ENCODE measurements around the gene MSH5.
A peak's percentile ranks its signal among the peaks of the same experiment; 100 is the strongest.

Gene MSH5

DNA sequence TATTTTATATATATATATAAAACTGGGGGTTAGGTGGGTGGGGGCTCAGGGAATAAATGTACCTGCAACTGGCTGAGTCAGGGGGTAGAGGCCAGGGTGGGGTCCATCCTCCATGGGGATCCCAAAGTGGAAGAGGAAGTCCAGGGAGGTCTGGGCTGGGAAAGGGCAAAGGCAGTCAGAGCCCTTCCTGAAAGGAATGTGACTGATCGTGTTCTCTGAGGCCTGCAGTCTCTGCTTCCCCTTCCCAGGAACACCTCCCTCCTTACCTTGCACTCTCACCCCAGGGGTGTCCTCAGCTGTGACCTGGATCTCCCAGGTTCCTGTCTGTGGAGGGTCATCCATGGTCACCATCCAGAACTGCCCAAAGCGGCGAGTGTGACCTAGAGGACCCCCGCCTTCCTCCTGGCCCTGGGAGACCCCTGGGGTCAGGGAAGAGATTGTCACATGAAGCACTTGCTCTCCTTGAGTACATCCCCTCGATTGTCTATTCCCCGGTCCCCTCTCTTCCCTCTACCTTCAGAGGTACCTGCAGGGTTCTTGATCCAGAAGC is 27.4 kb downstream of the MSH5 start:
- Histone ChIP-seq H3K4me3 (ENCODE audit: insufficient read depth, low read depth, low read length, poor library complexity, severe bottlenecking) (no peak overlapping the region), H3K4me1 (ENCODE audit: control insufficient read depth, insufficient read depth, low read length, poor library complexity, severe bottlenecking) (peaks cover 5% of the 10 kb centered on the region), H3K36me3 (ENCODE audit: control insufficient read depth, insufficient read depth, low read length) (no peaks in the 10 kb centered on the region), H3K27ac (ENCODE audit: insufficient read depth, low read length, poor library complexity, severe bottlenecking) (no peak overlapping the region), H3K27me3 (replicated peaks; ENCODE audit: control insufficient read depth, insufficient read depth, low read length, poor library complexity, severe bottlenecking) (no peaks in the 10 kb centered on the region), H3K9me3 (ENCODE audit: control insufficient read depth, low read length) (no peaks in the 10 kb centered on the region)
- no peak for DNase-seq

DNA sequence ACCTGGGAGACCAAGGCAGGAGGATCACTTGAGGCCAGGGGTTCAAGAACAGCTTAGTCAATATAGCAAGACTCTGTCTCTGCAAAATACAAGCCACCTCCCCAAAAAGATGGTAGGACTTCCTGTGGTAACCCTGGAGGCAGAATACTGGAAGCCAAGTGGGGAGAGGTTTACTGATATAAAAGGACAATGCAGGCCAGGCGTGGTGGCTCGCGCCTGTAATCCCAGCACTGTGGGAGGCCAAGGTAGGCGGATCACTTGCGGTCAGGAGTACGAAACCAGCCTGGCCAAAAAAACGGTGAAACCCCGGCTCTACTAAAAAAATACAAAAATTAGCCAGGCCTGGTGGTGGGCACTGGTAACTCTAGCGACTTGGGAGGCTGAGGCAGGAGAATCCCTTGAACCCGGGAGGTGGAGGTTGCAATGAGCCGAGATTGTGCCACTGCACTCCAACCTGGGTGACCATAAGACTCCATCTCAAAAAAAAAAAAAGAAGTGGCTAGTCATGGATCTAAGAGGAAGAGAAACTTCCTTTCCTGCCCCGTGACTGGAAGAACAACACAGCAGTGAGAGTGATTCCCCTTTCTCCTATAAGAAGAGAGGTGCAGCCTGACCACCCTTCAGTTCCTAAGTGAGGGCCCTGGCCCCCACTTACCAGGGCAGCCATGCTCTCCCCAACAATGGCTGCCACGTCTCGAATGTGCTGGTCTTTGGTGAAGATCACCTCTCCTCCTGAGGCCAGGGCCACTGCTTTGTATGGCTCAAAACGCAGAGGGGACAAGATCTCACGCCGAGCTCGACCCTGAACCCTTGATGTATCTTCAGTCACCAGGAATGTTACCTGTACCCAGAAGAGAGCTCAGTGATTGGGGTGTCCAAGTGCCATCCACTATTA is 28.8 kb downstream of the MSH5 start:
- no peaks in the 10 kb centered on the region for H3K36me3 ChIP-seq (ENCODE audit: control insufficient read depth, insufficient read depth, low read length)
- no peak for DNase-seq
- H3K4me1 ChIP-seq (ENCODE audit: control insufficient read depth, insufficient read depth, low read length, poor library complexity, severe bottlenecking): peaks cover 16% of the 10 kb centered on the region
- no peaks in the 10 kb centered on the region for H3K9me3 ChIP-seq (ENCODE audit: control insufficient read depth, low read length)
- H3K27ac ChIP-seq (ENCODE audit: insufficient read depth, low read length, poor library complexity, severe bottlenecking): no peak overlapping the region
- no peaks in the 10 kb centered on the region for H3K27me3 ChIP-seq (replicated peaks; ENCODE audit: control insufficient read depth, insufficient read depth, low read length, poor library complexity, severe bottlenecking)
- H3K4me3 ChIP-seq (ENCODE audit: insufficient read depth, low read depth, low read length, poor library complexity, severe bottlenecking): no peak overlapping the region

- DNase-seq: peak; percentile 62 to 74 (median 69)
- peaks cover 16% of the 10 kb centered on the region for H3K4me1 ChIP-seq (ENCODE audit: control insufficient read depth, insufficient read depth, low read length, poor library complexity, severe bottlenecking)
- H3K4me3 ChIP-seq (ENCODE audit: insufficient read depth, low read depth, low read length, poor library complexity, severe bottlenecking): no peak overlapping the region
- H3K27me3 ChIP-seq (replicated peaks; ENCODE audit: control insufficient read depth, insufficient read depth, low read length, poor library complexity, severe bottlenecking): no peaks in the 10 kb centered on the region
- no peaks in the 10 kb centered on the region for H3K36me3 ChIP-seq (ENCODE audit: control insufficient read depth, insufficient read depth, low read length)
- H3K27ac ChIP-seq (ENCODE audit: insufficient read depth, low read length, poor library complexity, severe bottlenecking): no peak overlapping the region
- no peaks in the 10 kb centered on the region for H3K9me3 ChIP-seq (ENCODE audit: control insufficient read depth, low read length)
Observed at GRCh38 chr6:31769684-31770371, 30.0 kb downstream of the MSH5 start.

- Histone ChIP-seq H3K4me1 (ENCODE audit: control insufficient read depth, insufficient read depth, low read length, poor library complexity, severe bottlenecking) (peaks cover 16% of the 10 kb centered on the region), H3K27ac (ENCODE audit: insufficient read depth, low read length, poor library complexity, severe bottlenecking) (no peak overlapping the region), H3K36me3 (ENCODE audit: control insufficient read depth, insufficient read depth, low read length) (no peaks in the 10 kb centered on the region), H3K9me3 (ENCODE audit: control insufficient read depth, low read length) (no peaks in the 10 kb centered on the region), H3K4me3 (ENCODE audit: insufficient read depth, low read depth, low read length, poor library complexity, severe bottlenecking) (no peak overlapping the region), H3K27me3 (replicated peaks; ENCODE audit: control insufficient read depth, insufficient read depth, low read length, poor library complexity, severe bottlenecking) (no peaks in the 10 kb centered on the region)
- DNase-seq: no peak
Observed at GRCh38 chr6:31770860-31771259, 31.1 kb downstream of the MSH5 start.

GRCh38 chr6:31771992-31772358 is 32.2 kb downstream of the MSH5 start:
- DNase-seq: no peak
- Histone ChIP-seq H3K9me3 (ENCODE audit: control insufficient read depth, low read length) (no peaks in the 10 kb centered on the region), H3K27me3 (replicated peaks; ENCODE audit: control insufficient read depth, insufficient read depth, low read length, poor library complexity, severe bottlenecking) (no peaks in the 10 kb centered on the region), H3K4me1 (ENCODE audit: control insufficient read depth, insufficient read depth, low read length, poor library complexity, severe bottlenecking) (peaks cover 28% of the 10 kb centered on the region), H3K36me3 (ENCODE audit: control insufficient read depth, insufficient read depth, low read length) (no peaks in the 10 kb centered on the region), H3K4me3 (ENCODE audit: insufficient read depth, low read depth, low read length, poor library complexity, severe bottlenecking) (no peak overlapping the region), H3K27ac (ENCODE audit: insufficient read depth, low read length, poor library complexity, severe bottlenecking) (no peak overlapping the region)

DNA sequence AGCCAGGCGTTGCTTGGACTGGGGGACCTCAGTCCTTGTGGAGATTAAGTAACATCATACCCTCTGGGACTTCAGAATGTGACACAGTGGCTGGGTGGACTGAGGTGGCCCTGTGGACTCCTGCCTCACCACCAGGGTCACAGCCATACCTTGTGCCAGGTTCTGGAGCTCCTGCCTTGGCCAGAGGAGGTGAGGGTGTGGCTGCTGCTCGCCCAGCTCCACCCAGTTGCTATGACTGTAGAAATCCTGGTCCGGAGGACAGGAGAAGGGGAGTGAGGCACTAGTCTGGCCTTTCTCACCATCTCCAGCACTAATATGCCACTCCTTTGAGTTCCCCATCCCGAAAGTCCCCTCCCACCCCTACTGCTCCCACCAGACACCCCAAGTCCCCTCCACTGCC is 35.4 kb downstream of the MSH5 start:
- Histone ChIP-seq H3K27ac (ENCODE audit: insufficient read depth, low read length, poor library complexity, severe bottlenecking) (no peak overlapping the region), H3K4me1 (ENCODE audit: control insufficient read depth, insufficient read depth, low read length, poor library complexity, severe bottlenecking) (peaks cover 37% of the 10 kb centered on the region), H3K4me3 (ENCODE audit: insufficient read depth, low read depth, low read length, poor library complexity, severe bottlenecking) (no peak overlapping the region), H3K36me3 (ENCODE audit: control insufficient read depth, insufficient read depth, low read length) (peaks cover 16% of the 10 kb centered on the region), H3K27me3 (replicated peaks; ENCODE audit: control insufficient read depth, insufficient read depth, low read length, poor library complexity, severe bottlenecking) (no peaks in the 10 kb centered on the region), H3K9me3 (ENCODE audit: control insufficient read depth, low read length) (no peaks in the 10 kb centered on the region)
- DNase-seq: no peak

GRCh38 chr6:31775633-31776484 is 36.1 kb downstream of the MSH5 start:
- H3K27ac ChIP-seq (ENCODE audit: insufficient read depth, low read length, poor library complexity, severe bottlenecking): peak overlapping the region; percentile 7

GRCh38 chr6:31776485-31776988 is 36.7 kb downstream of the MSH5 start:
- Histone ChIP-seq H3K4me3 (ENCODE audit: insufficient read depth, low read depth, low read length, poor library complexity, severe bottlenecking) (peak overlapping the region; percentile 24), H3K9me3 (ENCODE audit: control insufficient read depth, low read length) (no peaks in the 10 kb centered on the region), H3K27me3 (replicated peaks; ENCODE audit: control insufficient read depth, insufficient read depth, low read length, poor library complexity, severe bottlenecking) (no peaks in the 10 kb centered on the region), H3K36me3 (ENCODE audit: control insufficient read depth, insufficient read depth, low read length) (peaks cover 29% of the 10 kb centered on the region), H3K4me1 (ENCODE audit: control insufficient read depth, insufficient read depth, low read length, poor library complexity, severe bottlenecking) (peaks cover 37% of the 10 kb centered on the region), H3K27ac (ENCODE audit: insufficient read depth, low read length, poor library complexity, severe bottlenecking) (peak overlapping the region; percentile 7)
- no peak for DNase-seq

More at GRCh38 chr6:31775633-31776484, 36.1 kb downstream of the MSH5 start:
- H3K27me3 ChIP-seq (replicated peaks; ENCODE audit: control insufficient read depth, insufficient read depth, low read length, poor library complexity, severe bottlenecking): no peaks in the 10 kb centered on the region
- peaks cover 37% of the 10 kb centered on the region for H3K4me1 ChIP-seq (ENCODE audit: control insufficient read depth, insufficient read depth, low read length, poor library complexity, severe bottlenecking)
- H3K9me3 ChIP-seq (ENCODE audit: control insufficient read depth, low read length): no peaks in the 10 kb centered on the region
- H3K4me3 ChIP-seq (ENCODE audit: insufficient read depth, low read depth, low read length, poor library complexity, severe bottlenecking): no peak overlapping the region
- DNase-seq: no peak
- peaks cover 22% of the 10 kb centered on the region for H3K36me3 ChIP-seq (ENCODE audit: control insufficient read depth, insufficient read depth, low read length)

DNA sequence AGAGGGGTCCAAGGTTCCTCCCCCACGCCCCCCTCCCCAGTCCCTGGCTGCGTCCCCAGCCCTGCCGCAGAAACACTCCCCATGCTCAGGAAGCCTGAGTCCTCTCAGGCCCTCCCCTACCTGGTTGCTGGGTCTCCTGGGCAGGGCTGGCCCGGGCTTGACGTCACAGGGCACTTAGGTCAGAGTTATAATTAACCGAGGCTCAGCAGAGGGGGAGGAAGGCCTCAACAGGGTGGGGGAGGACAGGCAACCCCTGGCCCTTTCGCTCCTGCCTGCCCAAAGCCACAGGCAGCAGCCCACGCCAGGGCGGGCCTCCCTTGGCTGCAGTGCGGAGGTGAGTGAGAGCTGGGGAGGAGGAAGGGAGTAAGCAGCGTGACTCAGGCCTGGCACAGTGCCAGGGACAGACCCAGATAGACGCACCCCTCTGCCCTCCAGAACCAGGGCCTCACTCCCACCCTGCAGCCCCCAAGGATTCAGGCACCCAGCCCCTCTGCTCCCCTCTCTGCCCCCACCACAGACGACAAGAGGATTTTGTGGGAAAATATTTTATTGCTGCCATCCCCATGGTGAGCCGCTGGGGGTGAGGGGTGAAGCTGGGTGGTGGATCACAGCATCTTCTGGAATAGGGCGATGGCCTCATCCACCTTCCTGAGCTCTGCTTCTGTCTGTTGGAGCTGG is 37.3 kb downstream of the MSH5 start, which contains the start of gene VWA7:
Gene VWA7 (minus strand): TSS at position 340 of the 678 bp plus-strand sequence. CDS start 549 bp downstream, outside the sequence.
- H3K9me3 ChIP-seq (ENCODE audit: control insufficient read depth, low read length): no peaks in the 10 kb centered on the region
- H3K27me3 ChIP-seq (replicated peaks; ENCODE audit: control insufficient read depth, insufficient read depth, low read length, poor library complexity, severe bottlenecking): no peaks in the 10 kb centered on the region
- DNase-seq: peak; percentile 52 to 58 (median 56)
- H3K27ac ChIP-seq (ENCODE audit: insufficient read depth, low read length, poor library complexity, severe bottlenecking): peak within 1 kb of the TSS; percentile 15
- H3K4me1 ChIP-seq (ENCODE audit: control insufficient read depth, insufficient read depth, low read length, poor library complexity, severe bottlenecking): peaks cover 32% of the 10 kb centered on the region
- peaks cover 33% of the 10 kb centered on the region for H3K36me3 ChIP-seq (ENCODE audit: control insufficient read depth, insufficient read depth, low read length)
- peak within 1 kb of the TSS; percentile 24 for H3K4me3 ChIP-seq (ENCODE audit: insufficient read depth, low read depth, low read length, poor library complexity, severe bottlenecking)
